Esophagus squamous epithelium (tissue), 5 donors: ENCODE results near the gene NPEPL1. TPM values are rescaled to one million over a fixed set of nuclear protein-coding genes. Genes with fewer than 3 reads are reported as not detected.

Source experiments
- DNase-seq: peaks from one replicate; lab custom pipeline; 2025; lab: John Stamatoyannopoulos, UW
- H3K27ac ChIP-seq, 4 donors: fragments of 200-600 bp; sonication (generic); one replicate each; pipeline ENCODE4 v1.5.1; 2016 to 2019; ENCODE audit warnings: mild to moderate bottlenecking in 1 of 4
- H3K27me3 ChIP-seq, 4 donors: fragments of 200-600 bp; sonication (generic); 1 replicate in 3 of 4; 2 replicates in 1 of 4; pipeline versions ENCODE4 v1.5.1 to v1.6.0; 2017 to 2021; ENCODE audit warnings: antibody characterized with exemption in 1 of 4
- H3K36me3 ChIP-seq, 3 donors: fragments of 200-600 bp; sonication (generic); one replicate each; pipeline ENCODE4 v1.5.1; 2016 to 2019
- H3K4me1 ChIP-seq, 3 donors: fragments of 200-600 bp; sonication (generic); one replicate each; pipeline ENCODE4 v1.5.1; 2017 to 2019
- H3K4me3 ChIP-seq, 4 donors: fragments of 200-600 bp; sonication (generic); 1 replicate in 3 of 4; 2 replicates in 1 of 4; pipeline ENCODE4 v1.5.1; 2016 to 2019; ENCODE audit warnings: mild to moderate bottlenecking in 2 of 4, moderate library complexity in 1 of 4
- H3K9me3 ChIP-seq, 3 donors: fragments of 200-600 bp; sonication (generic); one replicate each; pipeline ENCODE4 v1.5.1; 2016 to 2019
- CTCF ChIP-seq, 6 experiments: fragments of 450-650 bp in 4 of 6; fragments of 200-600 bp in 2 of 6; sonication (generic) in 2 of 6; IDR thresholded peaks; one replicate each; pipeline ENCODE4 v1.5.1; 2016 to 2019; ENCODE audit warnings: antibody characterized with exemption in 6 of 6, mild to moderate bottlenecking in 4 of 6, moderate library complexity in 4 of 6
- POLR2A ChIP-seq, 4 donors: fragments of 450-650 bp; IDR thresholded peaks; one replicate each; pipeline ENCODE4 v1.6.1; 2017; ENCODE audit warnings: antibody characterized with exemption in 4 of 4, mild to moderate bottlenecking in 4 of 4, moderate library complexity in 3 of 4
- WGBS, 2 donors: methylation state at CpG; one replicate each; pipeline ENCODE4 v1.1.5; 2018; 5-methylcytosine and 5-hydroxymethylcytosine counted together
- intact Hi-C: fragments of 100-400 bp; cut with DNase I; formaldehyde crosslinking; loops from one replicate; pipeline ENCODE4 v1.15.0; 2022
- total RNA-seq, 4 donors: library from RNA; depleted of rRNA; stranded (reverse); fragments of >200 nt; gene quantifications; one replicate each; pipeline ENCODE4 v1.1.0, GENCODE V29; 2016
- donor health status: DM: yes; HTN: yes; CAD: no.

NPEPL1 gene
- total RNA-seq, 4 donors from 2014 or later = 16.7 to 36.0 (median 21.0) TPM

- TF ChIP-seq CTCF (IDR thresholded peaks at IDR 0.05) = no peak
- no peak for TF ChIP-seq POLR2A (IDR thresholded peaks at IDR 0.05)
- no peak for DNase-seq
- no peaks in the 10 kb centered on the region for H3K9me3 ChIP-seq
- intact Hi-C loops = no loop called here
- H3K27me3 ChIP-seq = peaks cover 0 to 16% (median 0%) of the 10 kb centered on the region in 4 donors
- 90% methylated on average over 2 of the region's 23 CpGs; no CpG with 5 or more reads in 1 of the 2 donors for WGBS, 2 donors
- H3K4me1 ChIP-seq = no peaks in the 10 kb centered on the region
- H3K4me3 ChIP-seq = no peak overlapping the region
- no peak overlapping the region for H3K27ac ChIP-seq
- H3K36me3 ChIP-seq = peaks cover 0 to 34% (median 0%) of the 10 kb centered on the region in 3 donors
These were observed 24.1 kb downstream of the NPEPL1 start for GRCh38 chr20:58716476-58717277.

- no peaks in the 10 kb centered on the region for H3K4me1 ChIP-seq
- H3K27ac ChIP-seq = no peak overlapping the region
- no peaks in the 10 kb centered on the region for H3K9me3 ChIP-seq
- peaks cover 0 to 34% (median 0%) of the 10 kb centered on the region in 3 donors for H3K36me3 ChIP-seq
- TF ChIP-seq POLR2A (IDR thresholded peaks at IDR 0.05) (no peak), CTCF (IDR thresholded peaks at IDR 0.05) (no peak)
- no peak overlapping the region for H3K4me3 ChIP-seq
- intact Hi-C loops = no loop called here
- 66 to 86% methylated on average over 4 to 9 of the region's 23 CpGs for whole genome bisulfite sequencing, 2 donors
- no peak for DNase-seq
- peaks cover 0 to 24% (median 0%) of the 10 kb centered on the region in 4 donors for H3K27me3 ChIP-seq
These were observed 24.9 kb downstream of the NPEPL1 start for GRCh38 chr20:58717278-58718091.

GRCh38 chr20:58718121-58718563 lies 25.5 kb downstream of the NPEPL1 start:
- Histone ChIP-seq H3K9me3 (no peaks in the 10 kb centered on the region), H3K36me3 (peaks cover 0 to 30% (median 0%) of the 10 kb centered on the region in 3 donors), H3K27me3 (peaks cover 0 to 31% (median 0%) of the 10 kb centered on the region in 4 donors), H3K4me1 (no peaks in the 10 kb centered on the region), H3K27ac (no peak overlapping the region), H3K4me3 (no peak overlapping the region)
- no peak for DNase-seq
- WGBS, 2 donors = 91 to 100% methylated on average over 3 to 8 of the region's 15 CpGs
- no peak for TF ChIP-seq CTCF (IDR thresholded peaks at IDR 0.05)
- no peak for TF ChIP-seq POLR2A (IDR thresholded peaks at IDR 0.05)
- intact Hi-C loops = no loop called here

GRCh38 chr20:58718729-58719128 lies 26.1 kb downstream of the NPEPL1 start:
- Histone ChIP-seq H3K27ac (no peak overlapping the region), H3K27me3 (peaks cover 0 to 36% (median 0%) of the 10 kb centered on the region in 4 donors), H3K9me3 (no peaks in the 10 kb centered on the region), H3K4me1 (no peaks in the 10 kb centered on the region), H3K36me3 (peaks cover 0 to 24% (median 0%) of the 10 kb centered on the region in 3 donors), H3K4me3 (no peak overlapping the region)
- no peak for DNase-seq
- intact Hi-C loops = no loop called here
- TF ChIP-seq CTCF (IDR thresholded peaks at IDR 0.05) (no peak), POLR2A (IDR thresholded peaks at IDR 0.05) (no peak)
- 69 to 89% methylated on average over 10 of the region's 10 CpGs for WGBS, 2 donors
